NT2/D1 (cell line): ENCODE results near the gene FBXW8.

ENCODE experiments used
- DNase-seq: peaks from one replicate; pipeline ENCODE4 v3.0.0-alpha.2; 2011; ENCODE audit warnings: low read depth, low spot score
- H3K27me3 ChIP-seq: 2 replicates; pipeline ENCODE4 v1.6.0; 2011; ENCODE audit warnings: mild to moderate bottlenecking; ENCODE audit not compliant: insufficient read length, insufficient read depth
- H3K36me3 ChIP-seq: 2 replicates; pipeline ENCODE4 v1.6.1; 2011; ENCODE audit warnings: mild to moderate bottlenecking, low read length, mixed read lengths; ENCODE audit not compliant: insufficient read depth, insufficient read length
- H3K4me1 ChIP-seq: 2 replicates; pipeline ENCODE4 v1.5.1; 2011; ENCODE audit not compliant: insufficient read depth, insufficient read length
- H3K4me3 ChIP-seq: 2 replicates; pipeline ENCODE4 v1.5.1; 2011; ENCODE audit warnings: low read depth; ENCODE audit not compliant: insufficient read length
- H3K9ac ChIP-seq: 2 replicates; pipeline ENCODE4 v1.6.0; 2011; ENCODE audit warnings: low read depth; ENCODE audit not compliant: insufficient read length
- H3K9me3 ChIP-seq: 2 replicates; pipeline ENCODE4 v1.5.1; 2011; ENCODE audit warnings: mild to moderate bottlenecking, low read length; ENCODE audit not compliant: insufficient read depth
- SUZ12 ChIP-seq: IDR thresholded peaks from 2 replicates; pipeline ENCODE4 v1.6.1; 2011; ENCODE audit not compliant: insufficient read length, insufficient read depth; ENCODE audit errors: extremely low read depth
- YY1 ChIP-seq: IDR thresholded peaks from 2 replicates; pipeline ENCODE4 v1.6.1; 2011; ENCODE audit not compliant: insufficient read length, insufficient read depth
- ZNF274 ChIP-seq: IDR thresholded peaks from 2 replicates; pipeline ENCODE4 v1.6.1; 2011; ENCODE audit warnings: mild to moderate bottlenecking, low read depth, low read length

The FBXW8 gene

GRCh38 chr12:117080661-117081144 lies 170.0 kb downstream of the FBXW8 start:
- no peak for DNase-seq
- peaks cover 17% of the 10 kb centered on the region for H3K4me1 ChIP-seq
- H3K4me3 ChIP-seq = no peak overlapping the region
- no peak for TF ChIP-seq ZNF274
- TF ChIP-seq SUZ12 = no peak
- TF ChIP-seq YY1 = no peak
- H3K27me3 ChIP-seq = no peaks in the 10 kb centered on the region
- H3K9ac ChIP-seq = no peak overlapping the region
- no peaks in the 10 kb centered on the region for H3K9me3 ChIP-seq
- no peaks in the 10 kb centered on the region for H3K36me3 ChIP-seq
